ENCODE data around the gene ACAD10. TPM values are rescaled to one million over a fixed set of nuclear protein-coding genes. Genes with fewer than 3 reads are reported as not detected.

ACAD10 gene
- total and polyA plus RNA-seq, 7 donors, result 5.8 to 31.0 (median 12.8) TPM

DNA sequence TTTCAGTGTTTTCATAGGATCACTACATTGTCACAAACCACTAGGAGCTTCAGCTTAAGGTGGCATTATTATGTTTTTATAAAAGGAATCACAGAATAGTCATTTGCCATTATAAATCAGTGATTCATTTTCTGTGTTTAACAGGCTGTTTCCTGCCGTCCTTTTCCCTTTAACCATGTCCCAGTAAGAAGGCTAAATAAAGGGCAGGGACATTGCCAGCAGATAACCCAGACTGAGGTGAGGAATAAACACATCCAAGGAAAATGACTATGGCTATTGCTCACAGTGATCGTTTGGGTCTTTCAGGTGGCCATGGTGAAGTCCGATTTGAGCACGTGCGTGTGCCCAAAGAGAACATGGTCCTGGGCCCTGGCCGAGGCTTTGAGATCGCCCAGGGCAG lies 63.0 kb downstream of the ACAD10 start:
- WGBS, 2 donors, result 83 to 91% methylated on average over 7 of the region's 7 CpGs
- Histone ChIP-seq H3K27me3 (no peaks in the 10 kb centered on the region), H3K9me3 (no peaks in the 10 kb centered on the region), H3K27ac (peak overlapping the region in 1 of 4 donors; percentile 66), H3K4me3 (no peak overlapping the region), H3K4me1 (peaks cover 0 to 6% (median 0%) of the 10 kb centered on the region in 4 donors), H3K36me3 (peaks cover 0 to 71% (median 17%) of the 10 kb centered on the region in 4 donors)
- TF ChIP-seq, protein P1, sequence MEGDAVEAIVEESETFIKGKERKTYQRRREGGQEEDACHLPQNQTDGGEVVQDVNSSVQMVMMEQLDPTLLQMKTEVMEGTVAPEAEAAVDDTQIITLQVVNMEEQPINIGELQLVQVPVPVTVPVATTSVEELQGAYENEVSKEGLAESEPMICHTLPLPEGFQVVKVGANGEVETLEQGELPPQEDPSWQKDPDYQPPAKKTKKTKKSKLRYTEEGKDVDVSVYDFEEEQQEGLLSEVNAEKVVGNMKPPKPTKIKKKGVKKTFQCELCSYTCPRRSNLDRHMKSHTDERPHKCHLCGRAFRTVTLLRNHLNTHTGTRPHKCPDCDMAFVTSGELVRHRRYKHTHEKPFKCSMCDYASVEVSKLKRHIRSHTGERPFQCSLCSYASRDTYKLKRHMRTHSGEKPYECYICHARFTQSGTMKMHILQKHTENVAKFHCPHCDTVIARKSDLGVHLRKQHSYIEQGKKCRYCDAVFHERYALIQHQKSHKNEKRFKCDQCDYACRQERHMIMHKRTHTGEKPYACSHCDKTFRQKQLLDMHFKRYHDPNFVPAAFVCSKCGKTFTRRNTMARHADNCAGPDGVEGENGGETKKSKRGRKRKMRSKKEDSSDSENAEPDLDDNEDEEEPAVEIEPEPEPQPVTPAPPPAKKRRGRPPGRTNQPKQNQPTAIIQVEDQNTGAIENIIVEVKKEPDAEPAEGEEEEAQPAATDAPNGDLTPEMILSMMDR (IDR thresholded peaks at IDR 0.05), result no peak
- TF ChIP-seq EP300 (IDR thresholded peaks at IDR 0.05) (no peak), POLR2A (IDR thresholded peaks at IDR 0.05) (no peak), POLR2AphosphoS5 (IDR thresholded peaks at IDR 0.05) (no peak)
- intact Hi-C loops (cut with DNase I), result no loop called here
- DNase-seq, result no peak

DNA sequence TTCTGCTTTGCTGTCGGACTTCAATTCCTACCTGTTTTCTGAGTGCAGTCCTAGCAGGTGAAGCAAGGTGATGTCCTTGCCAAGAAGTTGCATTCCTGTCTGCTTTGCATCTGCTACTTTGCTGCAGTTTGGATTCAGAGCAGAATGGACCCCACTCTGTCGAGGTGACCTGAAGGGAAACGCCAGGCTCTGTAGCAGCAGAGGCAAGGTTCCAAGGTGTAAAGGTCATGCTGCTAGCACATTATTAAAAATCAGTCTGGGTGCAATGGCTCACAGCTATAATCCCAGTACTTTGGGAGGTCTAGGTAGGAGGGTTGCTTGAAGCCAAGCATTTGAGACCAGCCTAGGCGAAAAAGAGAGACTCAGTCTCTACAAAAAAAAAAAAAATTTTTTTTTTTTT lies 63.5 kb downstream of the ACAD10 start:
- H3K4me3 ChIP-seq, result no peak overlapping the region
- H3K27me3 ChIP-seq, result no peaks in the 10 kb centered on the region
- intact Hi-C loops (cut with DNase I), result no loop called here
- DNase-seq, result no peak
- H3K27ac ChIP-seq, result peak overlapping the region in 1 of 4 donors; percentile 66
- no peaks in the 10 kb centered on the region for H3K9me3 ChIP-seq
- 56 to 85% methylated on average over 4 of the region's 4 CpGs for WGBS, 2 donors
- peaks cover 0 to 76% (median 17%) of the 10 kb centered on the region in 4 donors for H3K36me3 ChIP-seq
- TF ChIP-seq, protein P1 (IDR thresholded peaks at IDR 0.05), result no peak
- no peak for TF ChIP-seq POLR2AphosphoS5 (IDR thresholded peaks at IDR 0.05)
- H3K4me1 ChIP-seq, result peaks cover 0 to 6% (median 0%) of the 10 kb centered on the region in 4 donors

DNA sequence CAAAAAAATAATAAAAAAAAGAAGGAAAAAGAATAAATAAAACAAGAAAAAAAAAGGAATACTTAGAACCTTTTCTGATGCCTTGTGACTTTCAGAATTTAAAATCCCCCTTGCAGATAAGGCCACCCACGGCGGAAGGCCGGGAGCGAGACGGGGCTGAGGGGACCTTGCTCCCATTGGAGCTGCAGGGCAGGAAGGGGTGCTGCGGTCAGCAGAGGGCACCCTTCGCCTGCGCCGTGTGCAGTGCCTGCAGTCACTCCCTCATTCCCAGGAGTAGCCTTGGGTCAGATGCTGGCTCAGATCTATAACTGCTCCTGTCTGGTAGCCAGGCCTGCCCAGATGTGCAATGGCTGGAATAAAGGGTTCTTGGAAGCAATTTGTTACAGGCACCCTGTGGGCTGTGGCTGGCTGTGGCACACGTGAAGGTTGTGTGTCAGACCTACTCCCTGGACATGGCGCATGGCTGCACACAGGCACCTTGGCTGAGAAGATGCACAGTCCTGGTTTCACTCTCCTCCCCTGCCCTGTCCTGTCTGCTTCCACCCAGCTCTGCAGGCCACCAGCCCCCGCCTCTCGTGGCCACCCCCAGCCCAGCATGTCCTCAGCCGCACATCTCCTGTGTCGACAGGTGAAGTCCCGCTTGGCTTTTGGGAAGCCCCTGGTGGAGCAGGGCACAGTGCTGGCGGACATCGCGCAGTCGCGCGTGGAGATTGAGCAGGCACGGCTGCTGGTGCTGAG lies 67.5 kb downstream of the ACAD10 start:
- no peak overlapping the region for H3K27ac ChIP-seq
- WGBS, 2 donors, result 62 to 76% methylated on average over 23 of the region's 23 CpGs
- no peak overlapping the region for H3K4me3 ChIP-seq
- peaks cover 0 to 56% (median 12%) of the 10 kb centered on the region in 4 donors for H3K36me3 ChIP-seq
- no peaks in the 10 kb centered on the region for H3K9me3 ChIP-seq
- intact Hi-C loops (cut with DNase I), result loop anchor here (1.0 kb wide), 1 partner anchor 60 kb away; no protein-coding TSS in a partner anchor
- TF ChIP-seq POLR2AphosphoS5 (IDR thresholded peaks at IDR 0.05) (peak in 2 of 4 donors; percentile 32 to 38), EP300 (IDR thresholded peaks at IDR 0.05) (no peak), POLR2A (IDR thresholded peaks at IDR 0.05) (no peak)
- TF ChIP-seq, protein P1 (IDR thresholded peaks at IDR 0.05), result peak; percentile 64 to 87 (median 81)
- peak; percentile 84 for DNase-seq
- peaks cover 0 to 19% (median 10%) of the 10 kb centered on the region in 4 donors for H3K4me1 ChIP-seq
- H3K27me3 ChIP-seq, result no peaks in the 10 kb centered on the region

DNA sequence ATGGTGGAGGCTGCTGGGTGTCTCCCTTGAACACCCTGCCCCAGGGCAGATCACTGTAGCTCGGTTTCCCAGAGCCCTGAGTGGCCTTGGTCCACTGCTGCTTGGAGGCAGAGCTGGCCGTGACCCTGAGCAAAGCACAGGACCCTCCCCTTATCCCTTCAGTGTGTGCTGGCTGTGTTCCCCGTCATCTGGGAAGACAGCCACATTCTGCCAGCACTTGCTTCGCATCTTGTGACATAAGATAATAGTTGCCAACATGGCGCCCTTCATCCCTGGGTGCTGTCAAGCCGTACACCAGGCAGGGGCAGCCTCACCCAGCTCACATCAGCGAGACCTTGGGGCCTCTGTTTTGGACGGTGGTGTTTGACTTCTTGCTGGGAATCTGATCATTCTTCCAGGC lies 68.8 kb downstream of the ACAD10 start:
- Histone ChIP-seq H3K4me3 (no peak overlapping the region), H3K4me1 (peaks cover 0 to 20% (median 10%) of the 10 kb centered on the region in 4 donors), H3K36me3 (peaks cover 0 to 44% (median 9%) of the 10 kb centered on the region in 4 donors), H3K27me3 (no peaks in the 10 kb centered on the region), H3K9me3 (no peaks in the 10 kb centered on the region), H3K27ac (peak overlapping the region in 1 of 4 donors; percentile 15)
- 91 to 93% methylated on average over 8 of the region's 8 CpGs for WGBS, 2 donors
- intact Hi-C loops (cut with DNase I), result loop anchor here (2.0 kb wide), 1 partner anchor 34 kb away; no protein-coding TSS in a partner anchor
- no peak for DNase-seq
- TF ChIP-seq, protein P1 (IDR thresholded peaks at IDR 0.05), result no peak
- no peak for TF ChIP-seq POLR2AphosphoS5 (IDR thresholded peaks at IDR 0.05)
- no peak for TF ChIP-seq POLR2A (IDR thresholded peaks at IDR 0.05)
- TF ChIP-seq EP300 (IDR thresholded peaks at IDR 0.05), result no peak
